ENCODE data around the gene BRIP1.

DNA sequence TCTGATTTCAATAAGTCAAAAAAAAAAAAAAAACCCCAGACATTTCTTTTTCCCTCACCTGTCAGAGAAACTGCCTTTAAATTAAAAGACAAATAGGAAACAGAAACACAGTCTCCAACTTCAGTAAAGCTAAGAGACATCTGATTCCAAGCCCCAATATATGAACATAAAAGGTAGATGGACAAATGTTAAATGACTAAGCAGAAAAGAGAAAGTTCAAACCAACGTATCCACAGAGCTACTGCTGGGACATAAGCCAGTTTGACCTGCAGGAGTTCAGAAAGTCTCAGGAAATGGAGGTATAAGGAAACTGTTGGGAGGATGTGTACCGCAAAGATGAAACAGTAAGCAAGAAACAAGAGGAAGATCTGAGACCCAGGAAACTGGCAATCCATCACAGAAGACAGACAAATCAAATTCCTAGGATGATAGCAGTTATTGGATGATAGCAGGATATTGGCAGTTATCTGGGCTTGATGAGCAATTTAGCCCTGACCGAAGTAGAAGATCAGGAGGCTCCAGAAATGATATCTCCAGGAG is 135.0 kb downstream of the BRIP1 start:
- TF ChIP-seq POLR2A (IDR thresholded peaks at IDR 0.05) = no peak
- TF ChIP-seq, protein P1, sequence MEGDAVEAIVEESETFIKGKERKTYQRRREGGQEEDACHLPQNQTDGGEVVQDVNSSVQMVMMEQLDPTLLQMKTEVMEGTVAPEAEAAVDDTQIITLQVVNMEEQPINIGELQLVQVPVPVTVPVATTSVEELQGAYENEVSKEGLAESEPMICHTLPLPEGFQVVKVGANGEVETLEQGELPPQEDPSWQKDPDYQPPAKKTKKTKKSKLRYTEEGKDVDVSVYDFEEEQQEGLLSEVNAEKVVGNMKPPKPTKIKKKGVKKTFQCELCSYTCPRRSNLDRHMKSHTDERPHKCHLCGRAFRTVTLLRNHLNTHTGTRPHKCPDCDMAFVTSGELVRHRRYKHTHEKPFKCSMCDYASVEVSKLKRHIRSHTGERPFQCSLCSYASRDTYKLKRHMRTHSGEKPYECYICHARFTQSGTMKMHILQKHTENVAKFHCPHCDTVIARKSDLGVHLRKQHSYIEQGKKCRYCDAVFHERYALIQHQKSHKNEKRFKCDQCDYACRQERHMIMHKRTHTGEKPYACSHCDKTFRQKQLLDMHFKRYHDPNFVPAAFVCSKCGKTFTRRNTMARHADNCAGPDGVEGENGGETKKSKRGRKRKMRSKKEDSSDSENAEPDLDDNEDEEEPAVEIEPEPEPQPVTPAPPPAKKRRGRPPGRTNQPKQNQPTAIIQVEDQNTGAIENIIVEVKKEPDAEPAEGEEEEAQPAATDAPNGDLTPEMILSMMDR (IDR thresholded peaks at IDR 0.05 in 8 of 11, conservative IDR thresholded peaks at IDR 0.05 in 3 of 11) = no peak
- no peak for TF ChIP-seq POLR2AphosphoS5 (IDR thresholded peaks at IDR 0.05)
